Effector memory CD8-positive, alpha-beta T cell (primary cell): Measurements from ENCODE around the gene SUGCT.

ENCODE experiments used
- ATAC-seq: fragments of 150-1000 bp; cut with Tn5 transposase; replicated peaks from 2 replicates; pipeline ENCODE4 v1.10.0; 2021; ENCODE audit warnings: mild to moderate bottlenecking, moderate library complexity
- DNase-seq, 3 experiments: peaks; one replicate each; pipeline ENCODE4 v3.0.0; 2021
- H3K27ac Mint-ChIP-seq, 2 donors: one replicate each; pipeline ENCODE4 v1.8.0; 2022; ENCODE audit warnings: mild to moderate bottlenecking in 2 of 2, mixed read lengths in 2 of 2, moderate library complexity in 2 of 2
- H3K27me3 Mint-ChIP-seq, 2 donors: one replicate each; pipeline ENCODE4 v1.8.0; 2022; ENCODE audit warnings: mixed read lengths in 2 of 2
- H3K36me3 Mint-ChIP-seq: one replicate; pipeline ENCODE4 v1.8.0; 2022; ENCODE audit warnings: mild to moderate bottlenecking, moderate library complexity, mixed read lengths; ENCODE audit not compliant: insufficient read depth
- H3K4me1 Mint-ChIP-seq, 2 donors: one replicate each; pipeline ENCODE4 v1.8.0; 2022; ENCODE audit warnings: low read depth in 2 of 2, mixed read lengths in 2 of 2
- H3K4me3 Mint-ChIP-seq, 2 donors: one replicate each; pipeline ENCODE4 v1.8.0; 2022; ENCODE audit warnings: mild to moderate bottlenecking in 2 of 2, mixed read lengths in 2 of 2, moderate library complexity in 2 of 2
- H3K9me3 Mint-ChIP-seq, 2 donors: one replicate each; pipeline ENCODE4 v1.8.0; 2022; ENCODE audit warnings: mixed read lengths in 2 of 2

Gene SUGCT

DNA sequence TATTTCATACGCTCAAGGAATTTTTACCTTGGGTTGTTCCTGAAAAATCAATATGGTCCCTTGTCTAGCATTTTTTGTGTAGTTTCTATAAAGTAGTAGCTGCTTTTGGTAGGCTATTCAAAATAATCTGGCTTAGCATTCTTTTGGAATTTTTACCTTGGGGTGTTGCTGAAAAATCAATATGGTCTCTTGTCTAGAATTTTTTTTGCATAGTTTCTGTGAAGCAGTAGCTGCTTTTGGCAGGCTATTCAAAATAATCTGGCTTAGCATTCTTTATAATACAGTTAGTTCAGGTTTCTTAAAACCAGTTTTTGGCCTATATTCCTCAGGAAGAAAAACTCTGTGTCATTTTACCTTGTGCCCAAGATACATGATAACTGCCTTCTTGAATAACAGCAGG, 301.9 kb downstream of the SUGCT start:
- no peak for ATAC-seq
- Mint-ChIP-seq H3K9me3 (peaks cover 18 to 24% of the 10 kb centered on the region in 2 donors), H3K4me1 (no peaks in the 10 kb centered on the region), H3K27me3 (no peaks in the 10 kb centered on the region), H3K27ac (no peak overlapping the region), H3K36me3 (no peaks in the 10 kb centered on the region), H3K4me3 (no peak overlapping the region)
- no peak for DNase-seq

DNA sequence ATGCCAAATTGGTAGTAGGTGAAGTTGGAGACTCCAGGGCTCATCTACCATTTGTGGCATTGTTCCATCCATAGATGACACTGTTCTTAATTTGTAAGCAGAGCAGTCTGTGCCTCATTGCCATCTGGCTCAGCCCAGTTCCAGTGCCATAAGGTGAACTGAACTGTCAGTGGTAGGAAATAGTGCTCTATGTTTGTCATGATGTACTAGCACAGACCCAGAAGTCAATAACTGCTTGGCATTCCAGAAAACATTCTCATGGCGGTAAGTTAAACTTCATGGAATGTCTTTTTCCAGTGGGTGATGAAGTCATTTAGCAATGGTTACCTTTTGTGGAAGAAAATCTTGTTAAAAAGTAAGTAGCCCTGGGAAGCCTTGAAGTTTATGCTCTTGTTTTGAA, 302.7 kb downstream of the SUGCT start:
- no peak overlapping the region for H3K4me3 Mint-ChIP-seq
- H3K27me3 Mint-ChIP-seq, result no peaks in the 10 kb centered on the region
- no peaks in the 10 kb centered on the region for H3K36me3 Mint-ChIP-seq
- H3K9me3 Mint-ChIP-seq, result peaks cover 19 to 25% of the 10 kb centered on the region in 2 donors
- H3K27ac Mint-ChIP-seq, result no peak overlapping the region
- ATAC-seq (no peak), DNase-seq (no peak)
- H3K4me1 Mint-ChIP-seq, result no peaks in the 10 kb centered on the region

DNA sequence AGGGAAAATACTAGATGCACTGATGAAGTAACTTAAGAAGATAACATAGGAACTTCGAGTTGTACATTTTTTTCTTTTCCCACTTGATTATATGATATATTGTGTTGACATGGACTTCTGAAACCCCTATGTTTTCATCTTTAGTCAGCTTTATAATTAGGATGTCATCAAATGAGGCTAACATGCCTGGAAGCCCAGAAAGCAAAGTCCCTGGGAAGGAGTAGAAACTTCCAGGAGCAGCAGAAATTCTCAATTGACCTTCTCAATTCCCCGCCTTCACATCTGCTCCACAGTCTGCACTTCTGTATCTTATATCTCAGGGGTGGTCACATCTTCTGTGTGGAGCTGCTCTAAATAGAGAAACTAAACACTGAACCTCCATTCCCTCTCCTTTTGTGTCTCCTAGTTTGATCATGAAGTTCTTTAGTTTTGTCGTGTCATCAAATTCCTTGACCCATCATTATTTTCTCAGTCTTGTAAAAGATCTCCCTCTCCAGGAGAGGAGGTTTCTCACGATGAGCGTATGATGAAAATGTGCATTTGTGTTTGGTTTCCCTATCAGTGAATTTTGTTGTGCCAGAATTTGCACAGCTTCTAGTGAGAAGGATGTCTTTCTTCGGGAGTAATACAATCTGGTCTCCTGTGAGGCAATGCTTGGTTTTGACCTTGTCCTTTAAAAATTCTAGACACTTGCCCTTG, 303.3 kb downstream of the SUGCT start:
- no peak overlapping the region for H3K4me3 Mint-ChIP-seq
- H3K9me3 Mint-ChIP-seq, result peaks cover 17 to 25% of the 10 kb centered on the region in 2 donors
- ATAC-seq, result no peak
- no peak overlapping the region for H3K27ac Mint-ChIP-seq
- no peaks in the 10 kb centered on the region for H3K4me1 Mint-ChIP-seq
- no peaks in the 10 kb centered on the region for H3K27me3 Mint-ChIP-seq
- DNase-seq, result no peak
- no peaks in the 10 kb centered on the region for H3K36me3 Mint-ChIP-seq

DNA sequence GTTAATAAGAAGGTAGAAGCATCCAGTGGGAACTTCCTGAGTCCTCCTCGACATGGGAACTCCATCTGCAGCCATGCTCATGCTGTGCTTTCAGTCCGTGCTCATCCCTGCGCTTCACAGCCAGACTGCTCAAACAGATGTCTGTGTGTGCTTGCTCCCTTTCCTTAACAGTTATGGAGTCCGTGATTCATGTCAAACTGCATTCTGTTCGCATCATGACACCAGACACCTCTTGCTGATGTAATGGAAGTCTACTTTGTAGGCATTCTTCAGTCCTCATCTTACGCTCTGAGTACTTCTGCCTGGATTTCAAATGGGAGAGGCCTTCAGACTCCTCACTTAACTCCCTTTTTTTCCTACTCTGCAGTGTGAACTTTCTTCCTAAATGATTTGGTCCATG, 304.9 kb downstream of the SUGCT start:
- H3K27me3 Mint-ChIP-seq, result no peaks in the 10 kb centered on the region
- DNase-seq (no peak), ATAC-seq (no peak)
- H3K4me1 Mint-ChIP-seq, result no peaks in the 10 kb centered on the region
- peaks cover 18 to 25% of the 10 kb centered on the region in 2 donors for H3K9me3 Mint-ChIP-seq
- no peak overlapping the region for H3K27ac Mint-ChIP-seq
- H3K4me3 Mint-ChIP-seq, result no peak overlapping the region
- no peaks in the 10 kb centered on the region for H3K36me3 Mint-ChIP-seq

DNA sequence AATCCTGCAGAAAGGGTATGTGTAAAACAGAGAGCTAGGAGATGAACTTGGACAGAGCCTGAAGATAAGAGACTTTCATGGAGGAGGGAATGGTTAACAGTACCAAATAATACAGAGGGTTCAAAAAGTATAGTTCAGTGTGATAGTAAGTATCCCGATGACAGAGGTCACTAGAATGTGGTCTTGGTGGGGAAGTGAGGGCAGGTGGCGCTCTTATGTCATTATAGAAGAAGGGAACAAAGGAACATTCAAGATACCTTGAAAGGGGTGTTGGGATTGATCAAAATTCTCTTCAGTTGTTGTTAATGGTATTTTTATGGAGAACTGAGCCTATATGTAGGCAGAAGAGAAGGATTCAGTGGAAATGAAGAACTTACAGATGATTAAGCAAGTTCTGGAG, 312.5 kb downstream of the SUGCT start:
- Mint-ChIP-seq H3K27ac (no peak overlapping the region), H3K4me3 (no peak overlapping the region), H3K9me3 (peaks cover 11 to 12% of the 10 kb centered on the region in 2 donors), H3K4me1 (no peaks in the 10 kb centered on the region), H3K27me3 (no peaks in the 10 kb centered on the region), H3K36me3 (no peaks in the 10 kb centered on the region)
- DNase-seq (no peak), ATAC-seq (no peak)

DNA sequence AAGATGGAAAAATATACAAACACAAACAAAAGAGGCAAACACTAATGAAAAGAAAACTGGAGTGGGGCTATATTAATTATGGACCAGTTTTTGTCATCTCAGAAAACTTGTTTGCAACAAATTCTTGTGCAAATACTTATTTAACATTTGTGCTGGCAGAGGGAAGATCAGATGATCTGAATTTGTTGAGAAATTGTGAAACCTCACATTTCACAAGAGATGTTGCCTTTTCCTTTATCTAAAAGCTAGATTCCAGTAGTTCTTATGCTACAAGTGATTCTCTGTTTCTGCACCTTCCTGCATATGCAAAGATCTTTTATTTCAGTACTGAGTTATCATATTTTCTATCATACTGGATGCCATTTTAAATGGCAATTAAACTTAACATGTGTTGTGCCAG, 320.7 kb downstream of the SUGCT start:
- ATAC-seq, result no peak
- no peak overlapping the region for H3K4me3 Mint-ChIP-seq
- DNase-seq, result no peak
- H3K36me3 Mint-ChIP-seq, result peaks cover 3% of the 10 kb centered on the region
- no peaks in the 10 kb centered on the region for H3K4me1 Mint-ChIP-seq
- H3K9me3 Mint-ChIP-seq, result peaks cover 0 to 4% of the 10 kb centered on the region in 2 donors
- H3K27me3 Mint-ChIP-seq, result no peaks in the 10 kb centered on the region
- H3K27ac Mint-ChIP-seq, result no peak overlapping the region

DNA sequence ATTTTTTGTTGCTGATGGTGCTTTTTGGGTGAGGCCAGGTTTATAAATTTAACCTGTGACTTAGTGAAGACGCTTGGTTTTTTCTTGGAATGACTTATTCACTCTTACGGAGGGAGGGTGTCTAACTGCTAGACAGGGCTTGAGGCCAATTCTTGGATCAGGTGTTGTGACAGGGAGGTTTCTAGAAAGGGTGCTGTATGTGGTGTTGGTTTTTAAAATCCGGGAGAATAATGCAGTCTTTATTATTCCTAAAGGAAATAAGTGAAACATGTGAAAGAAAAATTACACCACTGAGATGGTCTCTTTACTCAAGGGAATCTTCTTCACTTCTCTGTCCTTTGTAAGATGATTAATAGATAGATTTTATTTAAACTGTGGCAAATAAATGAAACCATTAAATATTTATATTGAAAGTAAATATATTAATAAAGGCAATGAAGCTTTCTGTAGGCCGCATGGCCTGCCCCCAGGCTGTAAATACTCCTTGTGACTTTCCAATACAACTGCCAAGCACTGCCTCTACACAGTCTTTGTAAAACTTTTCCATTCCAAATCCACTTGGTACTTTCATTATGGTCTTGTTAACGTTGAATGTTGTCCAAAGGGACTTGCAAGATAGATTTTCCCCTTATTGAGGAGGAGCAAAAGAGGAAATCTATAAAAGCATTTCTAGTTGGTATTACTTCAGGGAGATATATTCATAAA, 323.1 kb downstream of the SUGCT start:
- no peak for ATAC-seq
- peaks cover 3% of the 10 kb centered on the region for H3K36me3 Mint-ChIP-seq
- no peak overlapping the region for H3K27ac Mint-ChIP-seq
- H3K9me3 Mint-ChIP-seq, result peaks cover 9 to 10% of the 10 kb centered on the region in 2 donors
- no peaks in the 10 kb centered on the region for H3K27me3 Mint-ChIP-seq
- H3K4me1 Mint-ChIP-seq, result no peaks in the 10 kb centered on the region
- DNase-seq, result no peak
- H3K4me3 Mint-ChIP-seq, result no peak overlapping the region

DNA sequence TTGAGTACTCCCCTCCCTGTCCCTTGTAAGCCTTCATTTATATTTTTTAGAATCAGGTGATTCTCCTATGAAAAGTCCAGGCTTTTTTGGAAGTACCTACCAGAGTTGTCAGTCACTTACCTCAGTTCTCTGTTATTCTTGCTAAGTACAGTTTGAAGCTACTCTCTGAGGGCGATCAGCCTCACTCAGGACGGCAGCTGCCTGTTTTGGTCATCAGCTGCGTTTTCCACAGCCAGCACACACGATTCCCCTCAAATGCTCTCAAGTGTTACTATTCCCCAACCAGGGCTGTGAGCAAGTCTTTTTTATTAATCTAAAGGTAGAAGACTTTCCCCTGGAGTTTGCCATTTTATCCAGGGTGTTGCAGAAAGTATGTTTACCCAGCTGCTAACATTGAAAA, 328.6 kb downstream of the SUGCT start:
- Mint-ChIP-seq H3K36me3 (no peaks in the 10 kb centered on the region), H3K27ac (no peak overlapping the region), H3K4me1 (no peaks in the 10 kb centered on the region), H3K4me3 (no peak overlapping the region), H3K9me3 (peaks cover 17% of the 10 kb centered on the region in 2 donors), H3K27me3 (no peaks in the 10 kb centered on the region)
- ATAC-seq, result no peak
- no peak for DNase-seq

DNA sequence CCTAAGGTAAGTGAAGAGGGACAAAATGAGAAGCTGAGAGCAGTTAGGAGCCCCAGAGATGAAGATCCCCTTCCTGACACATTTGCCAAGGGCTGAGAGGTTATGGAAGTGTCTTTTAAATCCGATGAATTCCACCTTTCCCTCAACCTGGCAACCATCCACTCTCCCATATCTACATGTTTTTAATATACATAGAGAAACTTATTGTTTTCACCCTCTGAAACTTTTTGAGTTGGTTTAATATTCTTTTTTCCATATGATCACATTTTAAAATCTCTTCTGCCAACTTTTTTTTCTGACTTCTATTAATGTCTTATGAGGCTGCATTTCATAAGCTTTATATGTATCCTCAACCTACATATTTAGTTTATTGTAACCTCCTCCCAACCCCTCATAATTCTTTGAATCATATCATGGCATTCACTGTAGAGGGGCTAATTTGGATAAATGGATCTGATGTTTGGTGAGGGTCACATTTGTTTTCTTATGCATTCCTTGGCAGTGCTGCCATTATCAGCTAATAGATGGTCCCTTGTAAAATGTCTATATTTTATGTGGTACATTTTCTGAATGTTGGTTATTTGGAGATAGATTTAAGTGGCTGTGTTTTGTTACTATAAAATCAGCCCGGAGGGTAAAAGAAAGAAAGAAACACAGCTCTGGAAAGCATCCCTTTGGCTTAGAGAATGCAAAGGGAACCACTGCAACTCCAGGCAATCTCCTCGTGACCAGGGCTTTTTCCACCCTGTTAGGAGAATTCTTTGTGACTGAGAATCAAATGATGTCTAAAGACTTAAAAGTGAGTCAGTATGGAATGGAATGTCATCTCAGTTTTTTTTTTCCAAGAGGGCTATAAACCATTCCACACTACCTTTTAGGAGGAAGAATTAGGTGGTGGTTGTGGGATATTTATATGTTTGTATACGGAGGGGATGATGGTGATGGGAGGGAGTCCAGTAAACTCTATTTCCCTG, 334.4 kb downstream of the SUGCT start:
- no peak for ATAC-seq
- Mint-ChIP-seq H3K9me3 (peaks cover 15% of the 10 kb centered on the region in 2 donors), H3K27me3 (no peaks in the 10 kb centered on the region), H3K4me3 (no peak overlapping the region), H3K27ac (no peak overlapping the region), H3K36me3 (no peaks in the 10 kb centered on the region), H3K4me1 (no peaks in the 10 kb centered on the region)
- no peak for DNase-seq

DNA sequence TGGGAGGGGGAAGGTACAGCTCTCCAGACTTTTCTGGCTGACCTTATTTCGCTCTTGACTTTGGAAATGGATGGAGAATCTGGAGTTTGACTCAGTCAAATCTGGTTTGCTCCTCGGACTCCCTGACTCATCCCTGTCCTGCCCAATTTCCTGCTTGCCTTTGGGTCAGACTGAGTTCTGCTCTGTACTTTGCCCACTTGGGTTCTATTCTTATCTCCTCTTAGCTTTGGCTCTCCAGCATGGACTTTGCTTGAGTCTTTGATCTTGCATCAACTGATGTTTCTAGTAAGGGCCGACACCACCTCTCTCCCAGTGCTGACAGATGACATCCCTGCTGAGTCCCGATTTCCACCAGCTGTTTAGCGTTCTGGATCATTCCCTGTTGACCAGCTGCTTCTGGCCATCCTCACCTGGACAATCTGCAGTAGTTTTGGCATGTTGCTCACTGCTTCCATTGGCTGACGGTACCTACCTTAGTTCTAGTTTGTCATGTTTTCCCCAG, 335.3 kb downstream of the SUGCT start:
- ATAC-seq (no peak), DNase-seq (no peak)
- no peaks in the 10 kb centered on the region for H3K4me1 Mint-ChIP-seq
- no peaks in the 10 kb centered on the region for H3K36me3 Mint-ChIP-seq
- H3K27me3 Mint-ChIP-seq, result no peaks in the 10 kb centered on the region
- no peak overlapping the region for H3K4me3 Mint-ChIP-seq
- no peak overlapping the region for H3K27ac Mint-ChIP-seq
- H3K9me3 Mint-ChIP-seq, result peaks cover 15% of the 10 kb centered on the region in 2 donors

DNA sequence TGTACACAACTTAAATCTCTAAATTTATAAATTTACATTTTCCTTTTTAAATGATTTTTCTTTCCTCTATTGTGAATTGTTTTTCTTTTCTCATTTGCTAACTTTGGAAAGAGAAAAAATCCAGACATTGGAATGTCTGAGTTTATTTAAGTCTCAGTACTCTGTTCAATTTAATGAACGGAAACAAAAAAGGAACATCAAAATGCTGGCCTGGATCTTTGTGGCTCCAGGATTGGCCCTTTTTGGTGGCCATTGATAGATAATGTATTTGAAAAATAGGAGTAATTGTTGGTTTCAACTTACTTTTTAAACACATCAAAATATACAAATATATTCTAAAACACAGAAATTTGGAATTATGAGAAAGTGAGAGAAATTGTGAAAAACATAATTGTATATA, 336.0 kb downstream of the SUGCT start:
- H3K4me3 Mint-ChIP-seq, result no peak overlapping the region
- DNase-seq (no peak), ATAC-seq (no peak)
- no peak overlapping the region for H3K27ac Mint-ChIP-seq
- no peaks in the 10 kb centered on the region for H3K36me3 Mint-ChIP-seq
- no peaks in the 10 kb centered on the region for H3K27me3 Mint-ChIP-seq
- H3K4me1 Mint-ChIP-seq, result no peaks in the 10 kb centered on the region
- H3K9me3 Mint-ChIP-seq, result peaks cover 15% of the 10 kb centered on the region in 2 donors

DNA sequence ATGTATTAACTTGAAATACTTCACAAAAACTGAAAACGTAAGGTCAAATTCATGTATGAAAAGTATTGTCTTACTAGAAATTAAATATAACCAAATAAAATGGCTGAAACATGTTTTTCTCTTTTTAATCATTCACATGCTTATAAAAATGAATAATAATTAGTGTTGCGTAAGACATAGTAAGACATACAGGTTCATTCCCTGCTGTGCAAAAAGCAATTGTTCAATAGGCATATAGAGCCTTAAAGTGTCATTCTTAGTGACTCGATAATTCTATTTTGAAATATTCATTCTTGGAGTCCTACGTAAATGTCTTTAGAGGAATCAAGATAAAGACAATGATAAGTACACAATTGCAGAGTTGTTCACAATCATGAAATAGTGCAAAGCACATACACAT, 337.1 kb downstream of the SUGCT start:
- H3K36me3 Mint-ChIP-seq, result no peaks in the 10 kb centered on the region
- H3K9me3 Mint-ChIP-seq, result peaks cover 7% of the 10 kb centered on the region in 2 donors
- H3K27ac Mint-ChIP-seq, result no peak overlapping the region
- no peak for DNase-seq
- no peak for ATAC-seq
- no peaks in the 10 kb centered on the region for H3K27me3 Mint-ChIP-seq
- no peaks in the 10 kb centered on the region for H3K4me1 Mint-ChIP-seq
- H3K4me3 Mint-ChIP-seq, result no peak overlapping the region
